ENCODE data around the gene HOOK2. TPM values are rescaled to one million over a fixed set of nuclear protein-coding genes. Genes with fewer than 3 reads are reported as not detected.

The HOOK2 gene
- total RNA-seq, 4 donors from 2014 or later, result 128 to 145 (median 136) TPM

DNA sequence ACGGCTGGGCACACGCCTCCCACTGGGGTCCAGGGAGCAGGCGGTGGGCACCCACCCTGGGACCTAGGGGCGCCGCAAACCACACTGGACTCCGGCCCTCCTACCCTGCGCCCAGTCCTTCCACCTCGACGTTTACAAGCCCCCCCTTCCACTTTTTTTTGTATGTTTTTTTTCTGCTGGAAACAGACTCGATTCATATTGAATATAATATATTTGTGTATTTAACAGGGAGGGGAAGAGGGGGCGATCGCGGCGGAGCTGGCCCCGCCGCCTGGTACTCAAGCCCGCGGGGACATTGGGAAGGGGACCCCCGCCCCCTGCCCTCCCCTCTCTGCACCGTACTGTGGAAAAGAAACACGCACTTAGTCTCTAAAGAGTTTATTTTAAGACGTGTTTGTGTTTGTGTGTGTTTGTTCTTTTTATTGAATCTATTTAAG lies 17.5 kb upstream of the HOOK2 start:
- intact Hi-C loops (cut with DNase I), result no loop called here
- Histone ChIP-seq H3K36me3 (peaks cover 0 to 16% of the 10 kb centered on the region in 2 donors), H3K27ac (peak overlapping the region; percentile 96 to 99 (median 96)), H3K4me3 (replicated peaks in 1 of 3) (peak overlapping the region; percentile 81 to 100 (median 90)), H3K27me3 (no peaks in the 10 kb centered on the region), H3K9me3 (no peaks in the 10 kb centered on the region), H3K4me1 (peaks cover 28 to 37% of the 10 kb centered on the region in 2 donors)
- no peak for DNase-seq
- TF ChIP-seq, protein P1, sequence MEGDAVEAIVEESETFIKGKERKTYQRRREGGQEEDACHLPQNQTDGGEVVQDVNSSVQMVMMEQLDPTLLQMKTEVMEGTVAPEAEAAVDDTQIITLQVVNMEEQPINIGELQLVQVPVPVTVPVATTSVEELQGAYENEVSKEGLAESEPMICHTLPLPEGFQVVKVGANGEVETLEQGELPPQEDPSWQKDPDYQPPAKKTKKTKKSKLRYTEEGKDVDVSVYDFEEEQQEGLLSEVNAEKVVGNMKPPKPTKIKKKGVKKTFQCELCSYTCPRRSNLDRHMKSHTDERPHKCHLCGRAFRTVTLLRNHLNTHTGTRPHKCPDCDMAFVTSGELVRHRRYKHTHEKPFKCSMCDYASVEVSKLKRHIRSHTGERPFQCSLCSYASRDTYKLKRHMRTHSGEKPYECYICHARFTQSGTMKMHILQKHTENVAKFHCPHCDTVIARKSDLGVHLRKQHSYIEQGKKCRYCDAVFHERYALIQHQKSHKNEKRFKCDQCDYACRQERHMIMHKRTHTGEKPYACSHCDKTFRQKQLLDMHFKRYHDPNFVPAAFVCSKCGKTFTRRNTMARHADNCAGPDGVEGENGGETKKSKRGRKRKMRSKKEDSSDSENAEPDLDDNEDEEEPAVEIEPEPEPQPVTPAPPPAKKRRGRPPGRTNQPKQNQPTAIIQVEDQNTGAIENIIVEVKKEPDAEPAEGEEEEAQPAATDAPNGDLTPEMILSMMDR (IDR thresholded peaks at IDR 0.05), result no peak
- TF ChIP-seq POLR2A (IDR thresholded peaks at IDR 0.05), result no peak
- WGBS, 2 donors, result 0 to 1% methylated on average over 21 to 22 of the region's 22 CpGs

DNA sequence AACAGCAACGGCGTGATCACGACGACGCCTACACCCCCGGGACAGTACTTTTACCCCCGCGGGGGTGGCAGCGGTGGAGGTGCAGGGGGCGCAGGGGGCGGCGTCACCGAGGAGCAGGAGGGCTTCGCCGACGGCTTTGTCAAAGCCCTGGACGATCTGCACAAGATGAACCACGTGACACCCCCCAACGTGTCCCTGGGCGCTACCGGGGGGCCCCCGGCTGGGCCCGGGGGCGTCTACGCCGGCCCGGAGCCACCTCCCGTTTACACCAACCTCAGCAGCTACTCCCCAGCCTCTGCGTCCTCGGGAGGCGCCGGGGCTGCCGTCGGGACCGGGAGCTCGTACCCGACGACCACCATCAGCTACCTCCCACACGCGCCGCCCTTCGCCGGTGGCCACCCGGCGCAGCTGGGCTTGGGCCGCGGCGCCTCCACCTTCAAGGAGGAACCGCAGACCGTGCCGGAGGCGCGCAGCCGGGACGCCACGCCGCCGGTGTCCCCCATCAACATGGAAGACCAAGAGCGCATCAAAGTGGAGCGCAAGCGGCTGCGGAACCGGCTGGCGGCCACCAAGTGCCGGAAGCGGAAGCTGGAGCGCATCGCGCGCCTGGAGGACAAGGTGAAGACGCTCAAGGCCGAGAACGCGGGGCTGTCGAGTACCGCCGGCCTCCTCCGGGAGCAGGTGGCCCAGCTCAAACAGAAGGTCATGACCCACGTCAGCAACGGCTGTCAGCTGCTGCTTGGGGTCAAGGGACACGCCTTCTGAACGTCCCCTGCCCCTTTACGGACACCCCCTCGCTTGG lies 16.9 kb upstream of the HOOK2 start:
- 0% methylated on average over 6 to 10 of the region's 84 CpGs for WGBS, 2 donors
- H3K27me3 ChIP-seq, result no peaks in the 10 kb centered on the region
- H3K27ac ChIP-seq, result peak overlapping the region; percentile 96 to 99 (median 96)
- intact Hi-C loops (cut with DNase I), result no loop called here
- DNase-seq, result peak; percentile 63 to 80
- no peaks in the 10 kb centered on the region for H3K9me3 ChIP-seq
- peaks cover 34 to 43% of the 10 kb centered on the region in 2 donors for H3K4me1 ChIP-seq
- H3K4me3 ChIP-seq (replicated peaks in 1 of 3), result peak overlapping the region; percentile 81 to 100 (median 90)
- peaks cover 0 to 16% of the 10 kb centered on the region in 2 donors for H3K36me3 ChIP-seq
- TF ChIP-seq, protein P1 (IDR thresholded peaks at IDR 0.05), result no peak
- peak in 1 of 2 donors; percentile 77 for TF ChIP-seq POLR2A (IDR thresholded peaks at IDR 0.05)

DNA sequence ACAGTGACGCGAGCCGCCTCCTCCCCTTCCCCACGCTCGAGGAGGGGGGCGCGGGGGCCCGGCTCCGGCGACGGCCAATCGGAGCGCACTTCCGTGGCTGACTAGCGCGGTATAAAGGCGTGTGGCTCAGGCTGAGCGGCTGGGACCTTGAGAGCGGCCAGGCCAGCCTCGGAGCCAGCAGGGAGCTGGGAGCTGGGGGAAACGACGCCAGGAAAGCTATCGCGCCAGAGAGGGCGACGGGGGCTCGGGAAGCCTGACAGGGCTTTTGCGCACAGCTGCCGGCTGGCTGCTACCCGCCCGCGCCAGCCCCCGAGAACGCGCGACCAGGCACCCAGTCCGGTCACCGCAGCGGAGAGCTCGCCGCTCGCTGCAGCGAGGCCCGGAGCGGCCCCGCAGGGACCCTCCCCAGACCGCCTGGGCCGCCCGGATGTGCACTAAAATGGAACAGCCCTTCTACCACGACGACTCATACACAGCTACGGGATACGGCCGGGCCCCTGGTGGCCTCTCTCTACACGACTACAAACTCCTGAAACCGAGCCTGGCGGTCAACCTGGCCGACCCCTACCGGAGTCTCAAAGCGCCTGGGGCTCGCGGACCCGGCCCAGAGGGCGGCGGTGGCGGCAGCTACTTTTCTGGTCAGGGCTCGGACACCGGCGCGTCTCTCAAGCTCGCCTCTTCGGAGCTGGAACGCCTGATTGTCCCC lies 16.1 kb upstream of the HOOK2 start, which contains the start of gene JUNB:
Gene JUNB (plus strand): TSS at position 142 of the 706 bp plus-strand sequence. CDS start 286 bp downstream, at position 428.
- WGBS, 2 donors, result 0 to 3% methylated on average over 14 to 29 of the region's 73 CpGs
- no peaks in the 10 kb centered on the region for H3K27me3 ChIP-seq
- H3K9me3 ChIP-seq, result no peaks in the 10 kb centered on the region
- peaks cover 0 to 16% of the 10 kb centered on the region in 2 donors for H3K36me3 ChIP-seq
- intact Hi-C loops (cut with DNase I), result no loop called here
- H3K27ac ChIP-seq, result peak within 1 kb of the TSS; percentile 96 to 99 (median 96)
- H3K4me1 ChIP-seq, result peaks cover 41 to 50% of the 10 kb centered on the region in 2 donors
- TF ChIP-seq POLR2A (IDR thresholded peaks at IDR 0.05), result peak; percentile 100
- TF ChIP-seq, protein P1 (IDR thresholded peaks at IDR 0.05), result no peak
- H3K4me3 ChIP-seq (replicated peaks in 1 of 3), result peak within 1 kb of the TSS; percentile 81 to 100 (median 90)
- DNase-seq, result peak; percentile 97

DNA sequence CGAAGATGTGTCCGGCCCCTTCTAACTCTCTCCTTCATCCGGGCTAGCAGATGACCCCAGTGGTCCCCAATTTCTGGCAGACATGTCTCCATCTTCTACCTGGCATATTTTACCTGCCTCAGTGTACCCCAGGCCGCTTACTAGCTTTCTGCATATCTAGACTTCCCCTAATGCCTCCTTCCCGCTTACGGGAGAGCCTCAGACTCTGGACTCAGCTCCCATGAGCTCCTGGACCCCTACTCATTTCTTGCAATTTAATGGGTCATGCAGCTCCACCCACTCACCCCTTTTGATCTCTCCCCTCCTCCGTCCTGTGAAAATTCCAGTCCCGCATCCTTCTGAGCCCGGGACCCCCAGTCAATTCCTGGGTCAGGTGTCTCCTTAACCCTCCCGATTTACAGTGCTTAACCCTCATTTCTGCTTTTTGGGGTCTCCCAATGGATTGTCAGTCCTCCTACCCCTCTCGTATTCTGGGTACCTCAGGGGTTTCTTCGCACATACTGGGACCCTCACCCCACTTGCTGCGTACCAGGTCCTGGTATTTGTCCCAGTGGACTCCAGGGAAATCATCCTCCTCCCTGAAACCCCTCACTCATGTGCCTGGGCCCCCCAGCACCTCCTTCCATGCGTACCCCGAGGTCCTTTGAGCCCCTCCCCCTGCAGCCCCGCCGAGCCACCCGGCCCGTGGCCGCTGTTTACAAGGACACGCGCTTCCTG lies 15.4 kb upstream of the HOOK2 start:
- H3K4me3 ChIP-seq (replicated peaks in 1 of 3), result peak overlapping the region in 2 of 3 donors; percentile 19 to 90
- H3K36me3 ChIP-seq, result peaks cover 0 to 16% of the 10 kb centered on the region in 2 donors
- no peaks in the 10 kb centered on the region for H3K27me3 ChIP-seq
- intact Hi-C loops (cut with DNase I), result no loop called here
- 4 to 5% methylated on average over 17 to 22 of the region's 22 CpGs for WGBS, 2 donors
- H3K9me3 ChIP-seq, result no peaks in the 10 kb centered on the region
- DNase-seq, result peak in 1 of 2 donors; percentile 20
- TF ChIP-seq POLR2A (IDR thresholded peaks at IDR 0.05), result no peak
- TF ChIP-seq, protein P1 (IDR thresholded peaks at IDR 0.05), result no peak
- peak overlapping the region; percentile 96 to 99 (median 96) for H3K27ac ChIP-seq
- peaks cover 42 to 50% of the 10 kb centered on the region in 2 donors for H3K4me1 ChIP-seq
